GM19463 (cell line): ENCODE results near the gene HAL.

Source experiments
- ATAC-seq: cut with Tn5 transposase; IDR thresholded peaks from one replicate; pipeline ENCODE4 v1.9.1; 2021; ENCODE audit warnings: mild to moderate bottlenecking, moderate library complexity; ENCODE audit not compliant: unreplicated experiment

HAL gene, protein sequence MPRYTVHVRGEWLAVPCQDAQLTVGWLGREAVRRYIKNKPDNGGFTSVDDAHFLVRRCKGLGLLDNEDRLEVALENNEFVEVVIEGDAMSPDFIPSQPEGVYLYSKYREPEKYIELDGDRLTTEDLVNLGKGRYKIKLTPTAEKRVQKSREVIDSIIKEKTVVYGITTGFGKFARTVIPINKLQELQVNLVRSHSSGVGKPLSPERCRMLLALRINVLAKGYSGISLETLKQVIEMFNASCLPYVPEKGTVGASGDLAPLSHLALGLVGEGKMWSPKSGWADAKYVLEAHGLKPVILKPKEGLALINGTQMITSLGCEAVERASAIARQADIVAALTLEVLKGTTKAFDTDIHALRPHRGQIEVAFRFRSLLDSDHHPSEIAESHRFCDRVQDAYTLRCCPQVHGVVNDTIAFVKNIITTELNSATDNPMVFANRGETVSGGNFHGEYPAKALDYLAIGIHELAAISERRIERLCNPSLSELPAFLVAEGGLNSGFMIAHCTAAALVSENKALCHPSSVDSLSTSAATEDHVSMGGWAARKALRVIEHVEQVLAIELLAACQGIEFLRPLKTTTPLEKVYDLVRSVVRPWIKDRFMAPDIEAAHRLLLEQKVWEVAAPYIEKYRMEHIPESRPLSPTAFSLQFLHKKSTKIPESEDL

GRCh38 chr12:95996034-95996658 lies at the start of gene HAL:
Gene HAL (minus strand): TSS chr12:95996344. CDS start chr12:95995910, 434 bp downstream.
- ATAC-seq, result no peak

DNA sequence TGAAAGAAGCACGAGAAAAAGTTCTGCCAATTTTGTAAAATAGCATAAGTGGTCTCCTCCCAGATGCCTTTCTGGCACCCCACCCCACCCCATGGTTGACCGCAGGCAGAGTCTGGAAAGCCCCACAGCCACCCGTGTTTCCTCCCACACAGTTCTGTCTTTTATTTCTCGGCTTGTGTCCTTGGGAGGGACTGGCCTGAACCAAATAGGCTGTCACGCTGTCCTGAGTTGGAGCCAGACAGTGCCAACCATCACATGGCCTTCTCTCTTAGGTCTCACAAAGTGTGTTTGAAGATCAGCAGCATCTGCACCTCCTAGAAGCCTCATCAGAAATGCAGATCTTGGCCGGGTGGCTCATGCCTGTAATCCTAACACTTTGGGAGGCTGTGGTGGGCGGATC lies 49.4 kb upstream of the HAL start:
- ATAC-seq, result no peak

GRCh38 chr12:96044943-96045290 lies 48.8 kb upstream of the HAL start:
- ATAC-seq, result no peak

DNA sequence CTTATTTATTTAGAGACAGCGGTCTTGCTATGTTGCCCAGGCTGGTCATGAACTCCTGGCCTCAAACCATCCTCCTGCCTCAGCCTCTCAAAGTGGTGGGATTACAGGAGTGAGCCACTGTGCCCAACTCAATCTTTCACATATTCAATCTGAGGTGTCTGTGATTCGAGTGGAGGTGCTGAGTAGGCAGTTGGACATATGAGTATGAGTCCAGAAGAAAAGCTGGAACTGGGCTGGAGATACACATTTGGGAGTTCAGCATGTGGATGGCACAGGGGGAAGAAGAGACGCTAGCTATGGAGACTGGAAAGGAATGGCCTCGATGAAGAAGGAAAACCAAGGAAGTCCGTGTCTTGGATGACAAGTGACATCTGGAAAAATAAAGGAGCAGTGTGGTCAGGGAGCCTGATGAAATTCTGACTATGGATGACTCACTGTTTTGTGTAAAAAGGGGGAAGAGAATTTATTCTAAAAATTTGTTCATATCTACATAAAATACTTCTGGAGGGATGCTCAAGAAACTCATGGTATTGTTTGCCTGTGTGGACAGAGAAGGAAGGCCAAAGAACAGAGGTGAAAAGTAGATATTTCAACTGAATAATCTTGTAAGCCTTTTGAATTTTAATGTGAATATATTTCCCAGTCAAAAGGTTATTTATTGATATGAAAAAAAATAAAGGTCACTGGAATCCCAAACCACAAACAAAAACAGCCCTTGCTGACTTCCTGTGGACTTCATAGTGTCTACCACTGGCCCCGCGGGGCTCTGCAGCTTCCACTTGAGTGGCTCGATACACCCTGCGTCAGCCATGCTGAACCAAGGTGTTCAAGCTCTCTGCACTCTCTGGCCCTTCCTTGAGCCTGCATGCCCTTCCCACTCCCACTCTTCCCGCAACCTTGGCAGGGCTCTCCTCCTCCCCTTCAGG lies 48.1 kb upstream of the HAL start:
- no peak for ATAC-seq

DNA sequence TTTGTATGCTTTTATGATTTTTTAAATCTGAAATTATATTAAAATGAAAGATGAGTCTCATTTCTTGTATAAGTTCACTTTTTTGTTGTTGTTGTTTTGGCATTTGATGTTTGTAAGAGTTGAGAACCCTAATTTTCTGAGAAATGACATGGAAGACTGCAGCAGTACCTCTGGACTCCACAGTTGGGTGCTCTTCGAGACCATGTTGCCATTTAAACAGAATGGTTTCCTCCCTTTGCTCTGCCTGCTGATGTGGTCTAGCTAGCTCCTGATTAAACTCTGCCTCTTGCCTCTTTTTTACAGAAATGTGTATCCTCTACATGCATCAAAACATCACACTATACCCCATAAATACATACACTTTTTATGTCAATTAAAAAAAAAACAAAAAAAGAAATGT lies 45.0 kb upstream of the HAL start:
- no peak for ATAC-seq

- no peak for ATAC-seq
Observed at GRCh38 chr12:96040305-96041133, 44.4 kb upstream of the HAL start.

GRCh38 chr12:96039516-96039915 lies 43.4 kb upstream of the HAL start:
- no peak for ATAC-seq

DNA sequence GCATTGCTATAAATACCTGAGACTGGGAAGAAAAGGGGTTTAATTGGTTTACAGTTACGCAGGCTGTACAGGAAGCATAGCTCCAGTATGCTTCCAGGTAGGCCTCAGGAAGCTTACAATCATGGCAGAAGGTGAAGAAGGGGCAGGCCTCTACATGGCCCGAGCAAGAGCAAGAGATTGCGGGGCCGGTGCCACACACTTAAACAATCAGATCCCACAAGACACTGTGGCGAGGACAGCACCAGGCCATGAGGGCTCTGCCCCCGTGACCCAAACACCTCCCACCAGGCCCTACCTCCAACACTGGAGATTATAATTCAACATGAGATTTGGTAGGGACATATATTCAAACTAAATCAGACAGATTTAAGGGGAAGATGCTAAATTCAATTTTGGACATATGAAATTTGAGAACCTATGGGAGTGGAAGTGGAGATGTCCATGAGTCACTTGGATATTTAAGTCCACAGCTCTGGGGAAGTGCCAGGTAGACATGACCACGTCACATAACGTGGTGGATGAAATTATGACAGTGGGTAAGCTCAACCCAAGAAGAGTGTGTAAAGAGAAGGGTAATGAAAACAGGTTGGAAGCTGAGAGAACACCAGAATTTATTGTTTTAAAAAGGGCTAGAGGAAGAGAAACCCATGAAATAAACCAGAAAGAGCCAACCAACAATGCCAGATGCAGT lies 40.8 kb upstream of the HAL start:
- no peak for ATAC-seq

DNA sequence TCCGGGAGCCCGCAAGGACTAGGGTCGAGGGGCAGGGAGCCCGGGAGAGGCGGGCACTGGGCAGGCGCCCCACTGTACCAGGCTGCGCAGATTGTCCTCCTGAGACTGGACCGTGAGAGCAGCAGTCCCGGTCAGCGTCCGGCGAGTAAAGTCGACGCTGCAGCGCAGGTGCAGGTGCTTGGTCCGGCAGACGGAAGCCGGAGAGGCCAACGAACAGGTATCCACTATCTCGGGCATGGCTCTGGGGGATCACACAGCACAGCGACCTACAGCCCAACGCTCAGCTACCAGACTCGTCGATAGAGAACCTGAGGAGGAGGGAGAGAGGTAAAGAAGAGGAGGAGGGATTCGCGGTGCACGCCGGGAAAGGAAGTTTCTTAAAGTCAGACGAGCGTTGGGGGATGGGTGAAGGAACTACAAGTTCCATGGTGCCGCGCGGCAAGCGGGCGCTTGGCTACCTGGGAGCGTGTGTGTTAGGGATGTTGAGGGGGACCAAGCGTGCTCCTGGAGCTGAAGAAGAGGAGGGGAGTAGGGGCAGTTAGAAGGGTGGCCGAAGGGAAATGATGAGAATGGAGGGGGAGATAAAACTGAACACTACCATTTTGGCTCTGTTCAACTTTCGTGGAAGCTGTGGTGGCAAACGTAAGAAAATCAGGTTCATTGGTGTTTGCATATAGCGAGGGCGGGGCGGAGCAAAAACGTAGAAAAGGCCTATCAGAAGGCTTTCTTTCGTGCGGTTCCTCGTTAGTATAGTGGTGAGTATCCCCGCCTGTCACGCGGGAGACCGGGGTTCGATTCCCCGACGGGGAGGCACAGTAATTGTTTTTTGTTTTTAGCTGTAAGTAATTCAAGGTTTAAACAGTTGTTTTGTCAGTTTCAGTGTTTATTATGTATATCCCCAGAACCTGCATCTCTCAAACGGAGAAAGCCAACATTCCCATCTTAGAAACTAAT lies 39.4 kb upstream of the HAL start, which contains the start of gene LTA4H:
Gene LTA4H, minus strand, starts transcription at position 305 of the 954 bp plus-strand sequence. Its CDS starts 68 bp downstream, at position 237.
- peak; percentile 90 for ATAC-seq

DNA sequence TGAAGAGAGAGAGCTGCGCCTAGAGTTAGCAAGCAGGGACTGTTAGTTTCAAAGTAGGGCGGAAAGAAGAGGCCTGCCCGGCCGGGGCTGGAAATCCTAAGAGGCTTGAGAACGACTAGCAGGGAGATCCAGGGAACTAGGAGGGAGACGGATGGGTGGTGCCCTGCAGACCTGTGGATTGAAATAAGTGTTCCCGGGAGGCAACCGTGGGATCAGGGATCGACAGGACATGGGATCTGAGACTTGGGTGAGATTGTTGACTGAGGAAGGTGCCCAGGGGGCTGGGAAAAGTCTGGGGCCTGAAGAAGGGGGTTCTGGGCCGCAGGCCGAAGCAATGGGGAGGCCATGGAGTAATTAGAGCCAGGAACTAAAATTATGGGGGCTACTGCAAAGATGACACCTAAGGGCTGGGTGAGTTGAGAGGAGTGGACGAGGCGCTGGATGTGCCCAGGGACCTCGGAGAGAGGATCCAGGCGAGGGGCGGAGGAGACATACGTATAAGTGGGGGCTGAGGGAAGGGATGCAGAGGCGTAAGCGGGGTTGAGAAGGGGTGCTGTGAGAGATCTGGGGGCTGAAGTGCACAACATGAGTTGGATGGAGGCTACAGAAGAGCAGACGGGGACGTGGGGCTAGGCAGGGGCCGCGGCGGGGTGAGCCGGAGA lies 38.6 kb upstream of the HAL start:
- ATAC-seq, result peak; percentile 3

- no peak for ATAC-seq
Observed at GRCh38 chr12:96033549-96034389, 37.6 kb upstream of the HAL start.

- no peak for ATAC-seq
Observed at GRCh38 chr12:96029826-96030225, 33.7 kb upstream of the HAL start.

- no peak for ATAC-seq
Observed at GRCh38 chr12:96028538-96028937, 32.4 kb upstream of the HAL start.

- no peak for ATAC-seq
Observed at GRCh38 chr12:96026331-96026730, 30.2 kb upstream of the HAL start.

GRCh38 chr12:96025518-96025917 lies 29.4 kb upstream of the HAL start:
- no peak for ATAC-seq

DNA sequence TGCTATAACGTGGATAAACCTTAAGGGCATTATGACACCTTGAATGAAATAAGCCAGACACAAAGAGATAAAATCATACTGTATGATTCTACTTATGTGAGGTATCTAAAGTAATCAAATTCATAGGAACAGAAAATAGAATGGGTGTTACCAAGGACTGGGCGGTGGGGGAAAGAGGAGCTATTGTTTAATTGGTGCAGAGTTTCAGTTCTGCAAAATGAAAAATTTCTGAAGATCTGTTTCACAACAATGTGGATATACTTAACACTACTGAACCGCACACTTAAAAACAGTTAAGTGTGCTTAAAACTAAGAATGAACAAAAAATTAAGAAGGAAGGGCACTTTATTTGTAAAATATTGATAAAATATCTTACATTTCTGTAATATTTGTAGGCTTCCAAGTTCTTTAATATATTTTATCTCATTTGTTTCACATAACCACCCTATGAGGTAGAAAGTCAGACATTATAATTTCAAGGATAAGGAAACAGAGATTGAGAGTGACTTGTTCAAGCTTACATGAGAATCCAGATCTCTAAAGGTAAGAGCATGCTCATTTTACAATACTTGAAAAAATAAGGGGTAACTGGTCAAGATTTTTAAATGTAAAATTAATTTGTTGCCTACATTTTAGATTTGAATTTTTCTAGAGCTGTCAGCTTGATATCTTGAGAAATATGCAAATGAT lies 24.3 kb upstream of the HAL start:
- peak; percentile 98 for ATAC-seq
